Measurements from ENCODE around the gene RNF182. TPM values are rescaled to one million over a fixed set of nuclear protein-coding genes. Genes with fewer than 3 reads are reported as not detected.
A peak's percentile ranks its signal among the peaks of the same experiment; 100 is the strongest.

RNF182 gene
- total and polyA plus RNA-seq, 9 of the 15 experiments (the other 6 are each of a cell fraction or from before 2014, with no cell fraction given), result 12.8 to 22.8 (median 17.5) TPM

GRCh38 chr6:13924146-13924948 lies 405 bp upstream of the RNF182 start (continued):
- TF ChIP-seq ZBTB11 (CRISPR knock-in tag; IDR thresholded peaks at IDR 0.05), result 0 out of 6 replicates have a peak, but pooled peaks of 1 of the 3 experiments have one; percentile 0
- TF ChIP-seq CHD1 (IDR thresholded peaks at IDR 0.05; ENCODE audit: low read length), result peak; percentile 26
- TF ChIP-seq ZKSCAN1 (IDR thresholded peaks at IDR 0.05; ENCODE audit: low read depth, low read length), result peak; percentile 77
- TF ChIP-seq SRSF3 (IDR thresholded peaks at IDR 0.05; ENCODE audit: insufficient read depth, low read length), result no peak
- peak; percentile 38 for TF ChIP-seq CHD4 (IDR thresholded peaks at IDR 0.05; ENCODE audit: insufficient read depth, insufficient replicate concordance, low read depth, low read length, poor library complexity, severe bottlenecking)
- 0 out of 2 replicates have a peak, but pooled peaks have one; percentile 19 for TF ChIP-seq DNMT1 (IDR thresholded peaks at IDR 0.05)
- peak in 1 of 2 experiments; percentile 31; a peak in 2 of 4 replicates for TF ChIP-seq UBTF (IDR thresholded peaks at IDR 0.05; ENCODE audit: borderline replicate concordance in 1 of 2, low read depth in 2 of 2, low read length in 2 of 2)
- TF ChIP-seq RB1 (IDR thresholded peaks at IDR 0.05; ENCODE audit: low read depth), result peak; percentile 4; the same call in 1 of the 2 replicates
- peak; percentile 39 for TF ChIP-seq TBP (optimal IDR thresholded peaks at IDR 0.05; ENCODE audit: low read depth, low read length)
- no peak; the same call in 1 of the 2 replicates for TF ChIP-seq SMAD4 (CRISPR knock-in tag; conservative IDR thresholded peaks at IDR 0.05)
- TF ChIP-seq GTF3C2 (IDR thresholded peaks at IDR 0.05; ENCODE audit: borderline replicate concordance, extremely low read depth, insufficient read length), result no peak
- TF ChIP-seq FUS (optimal IDR thresholded peaks at IDR 0.05; ENCODE audit: low read depth, low read length), result peak; percentile 17
- peak; percentile 23; the same call in 1 of the 2 replicates for TF ChIP-seq MYC (IDR thresholded peaks at IDR 0.05; ENCODE audit: low read depth, low read length)
- TF ChIP-seq MYC (CRISPR knock-in tag; IDR thresholded peaks at IDR 0.05; ENCODE audit: borderline replicate concordance, low read depth), result no peak
- TF ChIP-seq TAF9B (IDR thresholded peaks at IDR 0.05; ENCODE audit: partially characterized antibody), result peak; percentile 47
- TF ChIP-seq GTF2F1 (IDR thresholded peaks at IDR 0.05; ENCODE audit: low read depth, low read length), result no peak
